NB4 (cell line): Measurements from ENCODE around the gene EPHB1.

Source experiments
- DNase-seq: peaks from one replicate; pipeline ENCODE4 v3.0.0; 2010; ENCODE audit warnings: low read depth
- H3K4me3 ChIP-seq: one replicate; pipeline ENCODE4 v1.5.1; 2011; ENCODE audit warnings: mild to moderate bottlenecking, low read depth, low read length, moderate library complexity
- CTCF ChIP-seq: IDR thresholded peaks from one replicate; pipeline ENCODE4 v1.5.1; 2012; ENCODE audit warnings: low read depth, low read length
- MAX ChIP-seq: IDR thresholded peaks from 2 replicates; pipeline ENCODE4 v1.6.1; 2011; ENCODE audit warnings: low read depth, low read length
- MYC ChIP-seq: IDR thresholded peaks from 2 replicates; pipeline ENCODE4 v1.6.1; 2011; ENCODE audit warnings: low read depth, low read length
- POLR2A ChIP-seq: IDR thresholded peaks from 2 replicates; pipeline ENCODE4 v1.6.1; 2011; ENCODE audit warnings: mild to moderate bottlenecking; ENCODE audit not compliant: insufficient read length; ENCODE audit errors: extremely low read depth

The EPHB1 gene

GRCh38 chr3:135069406-135069805 lies 274.3 kb downstream of the EPHB1 start:
- no peak for DNase-seq
- no peak for TF ChIP-seq MAX
- TF ChIP-seq POLR2A, result no peak
- no peak for TF ChIP-seq CTCF
- no peak for TF ChIP-seq MYC
- H3K4me3 ChIP-seq, result no peak overlapping the region

DNA sequence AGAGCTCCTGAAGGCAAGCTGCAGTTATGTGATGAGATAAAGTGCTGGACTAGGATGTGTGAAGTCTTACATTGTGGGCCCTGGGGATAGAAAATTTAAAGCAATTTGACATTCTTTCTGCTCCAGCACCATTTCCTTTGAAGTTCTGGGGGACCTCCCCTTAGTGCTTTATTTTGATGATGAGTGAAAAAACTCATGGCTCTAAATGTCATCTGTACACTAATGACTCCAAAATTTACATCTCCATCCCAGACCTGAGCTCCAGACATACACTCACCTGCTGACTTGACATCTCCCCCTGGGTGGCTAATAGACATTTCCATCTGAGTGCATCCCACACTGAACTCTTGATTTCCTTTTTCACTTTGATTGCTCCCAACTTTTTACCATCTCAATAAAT lies 276.4 kb downstream of the EPHB1 start:
- H3K4me3 ChIP-seq, result no peak overlapping the region
- DNase-seq, result no peak
- TF ChIP-seq MYC (no peak), POLR2A (no peak), MAX (no peak), CTCF (no peak)

DNA sequence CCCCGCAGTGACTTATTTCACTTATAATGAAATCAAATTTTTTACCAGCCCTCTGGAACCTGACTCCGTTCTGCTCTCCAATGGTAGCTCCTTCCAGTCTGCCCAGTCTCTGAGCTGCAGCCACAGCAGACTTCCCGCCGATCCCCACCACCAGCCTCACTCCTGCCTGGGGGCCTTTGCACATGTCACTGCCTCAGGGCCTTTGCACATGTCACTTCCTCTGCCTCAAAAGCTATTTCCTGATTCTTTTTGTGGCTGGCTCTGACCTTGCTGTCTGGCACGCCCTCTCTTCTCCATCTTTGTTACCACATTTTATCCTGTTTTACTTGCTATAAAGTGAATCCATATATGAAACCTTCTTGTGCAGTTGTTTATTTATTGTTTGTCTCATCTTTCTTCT lies 277.4 kb downstream of the EPHB1 start:
- no peak overlapping the region for H3K4me3 ChIP-seq
- no peak for DNase-seq
- TF ChIP-seq MAX, result no peak
- TF ChIP-seq CTCF, result no peak
- no peak for TF ChIP-seq MYC
- no peak for TF ChIP-seq POLR2A

DNA sequence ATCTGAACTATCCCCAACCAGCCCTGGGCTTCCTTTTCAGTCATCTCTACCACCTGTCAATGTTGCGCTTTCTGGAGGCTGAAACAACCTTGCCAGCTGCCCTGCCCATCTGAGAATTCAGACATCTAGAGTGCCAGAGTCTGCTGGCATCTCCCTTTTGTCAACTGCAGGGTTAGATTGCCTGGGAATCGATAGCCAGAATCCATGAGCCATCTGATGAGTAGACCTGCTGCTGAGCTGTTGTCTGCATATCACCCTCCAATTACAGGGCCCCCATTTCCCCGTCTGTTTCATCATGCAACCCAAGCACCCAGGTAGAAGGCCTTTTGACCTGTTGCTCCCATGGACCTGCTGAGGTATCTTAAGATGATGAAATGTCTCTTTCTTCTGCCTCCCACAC lies 280.1 kb downstream of the EPHB1 start:
- DNase-seq, result no peak
- TF ChIP-seq CTCF, result no peak
- no peak for TF ChIP-seq MYC
- TF ChIP-seq MAX, result no peak
- no peak for TF ChIP-seq POLR2A

GRCh38 chr3:135076341-135076740 lies 281.3 kb downstream of the EPHB1 start:
- TF ChIP-seq CTCF (no peak), POLR2A (no peak), MAX (no peak), MYC (no peak)
- no peak for DNase-seq
- no peak overlapping the region for H3K4me3 ChIP-seq

More for the DNA sequence above, 280.1 kb downstream of the EPHB1 start:
- H3K4me3 ChIP-seq, result no peak overlapping the region

DNA sequence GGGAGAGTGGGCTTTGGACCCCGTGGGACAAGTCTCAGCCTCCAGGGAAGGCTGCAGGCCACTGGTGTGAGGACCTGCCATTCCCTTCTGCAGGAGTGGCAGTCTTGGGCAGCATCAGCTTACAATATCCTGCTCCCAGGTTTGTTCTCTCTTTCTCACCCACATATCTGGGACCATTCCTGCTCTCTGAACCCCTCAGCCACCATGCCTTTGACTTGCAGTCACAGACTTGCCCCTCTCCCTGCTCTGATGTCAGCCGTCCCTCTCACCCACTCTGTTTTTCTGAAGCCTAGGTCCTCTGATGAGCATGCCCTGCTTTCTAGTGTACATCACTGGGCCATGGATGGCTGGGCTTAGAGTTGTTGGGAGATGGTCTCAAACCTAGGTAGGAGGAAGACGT lies 282.1 kb downstream of the EPHB1 start:
- no peak for TF ChIP-seq POLR2A
- TF ChIP-seq MYC, result no peak
- TF ChIP-seq CTCF, result no peak
- TF ChIP-seq MAX, result no peak
- DNase-seq, result no peak
- no peak overlapping the region for H3K4me3 ChIP-seq
